Uterus (tissue), 2 donors: ENCODE results near the gene SNRK.

Source experiments
- CTCF ChIP-seq, 4 experiments: fragments of 200-600 bp in 2 of 4; fragments of 450-650 bp in 2 of 4; sonication (generic) in 2 of 4; IDR thresholded peaks; one replicate each; pipeline ENCODE4 v1.5.1; 2016 to 2019; ENCODE audit warnings: antibody characterized with exemption in 4 of 4, mild to moderate bottlenecking in 2 of 4, moderate library complexity in 1 of 4
- POLR2A ChIP-seq, 2 donors: fragments of 450-650 bp; IDR thresholded peaks; one replicate each; pipeline ENCODE4 v1.6.1; 2016; ENCODE audit warnings: antibody characterized with exemption in 2 of 2, mild to moderate bottlenecking in 1 of 2, moderate library complexity in 1 of 2

GRCh38 chr3:43345877-43346276, 59.5 kb downstream of the SNRK start:
- TF ChIP-seq CTCF (IDR thresholded peaks at IDR 0.05) (no peak), POLR2A (IDR thresholded peaks at IDR 0.05) (no peak)
